Stimulated activated CD4-positive, alpha-beta T cell treated with anti-CD3 and anti-CD28 coated beads, TNF-alpha, amount 100 ng/mL, for 24 hours (primary cell): ENCODE measurements around the gene CSMD2.

ENCODE experiments used
- DNase-seq, 3 experiments: peaks; one replicate each; pipeline ENCODE4 v3.0.0-alpha.2; 2020; ENCODE audit warnings: low read depth in 3 of 3

CSMD2 gene

DNA sequence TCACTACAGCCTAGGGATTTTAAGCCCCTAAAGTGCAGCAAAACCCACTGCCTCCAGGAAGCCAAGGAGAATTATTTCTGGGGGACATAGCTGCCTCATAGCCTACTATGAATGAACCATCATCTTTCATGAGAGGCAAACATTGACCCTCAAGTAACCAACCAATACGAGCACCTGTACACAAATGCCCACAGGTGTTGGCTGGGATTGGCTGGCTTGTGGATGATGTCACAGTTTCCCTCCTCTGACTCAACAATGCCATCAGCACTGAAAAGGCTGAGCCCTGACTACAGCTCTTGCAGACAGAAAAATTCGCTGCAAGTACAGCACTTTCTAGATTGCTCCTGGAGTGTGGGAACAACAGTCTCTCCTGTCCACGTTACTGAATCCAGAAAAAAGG, 301.3 kb downstream of the CSMD2 start, which contains the start of gene HMGB4:
HMGB4 (plus strand) TSS at position 301 of the 400 bp plus-strand sequence. CDS start 113 bp downstream, outside the sequence.
- DNase-seq = no peak

DNA sequence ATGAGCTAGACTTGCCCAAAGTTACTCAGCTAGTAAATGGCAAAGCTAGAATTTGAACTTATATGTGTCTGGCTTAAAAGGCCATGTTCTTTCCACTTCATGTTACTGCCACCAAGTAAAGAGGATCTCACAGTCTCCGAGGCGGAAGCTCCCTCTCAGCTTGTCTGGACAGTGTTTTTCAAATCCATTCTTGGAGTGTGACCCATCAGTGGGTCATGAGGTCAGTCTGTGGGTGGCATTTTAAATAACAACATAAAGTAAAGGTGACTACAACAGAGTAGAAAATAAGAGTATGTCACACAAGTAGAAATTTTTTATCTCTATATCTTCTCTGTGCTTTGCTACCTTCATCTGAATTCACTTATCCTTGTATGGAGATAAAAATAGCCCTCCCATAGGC, 304.4 kb downstream of the CSMD2 start:
- DNase-seq = no peak

DNA sequence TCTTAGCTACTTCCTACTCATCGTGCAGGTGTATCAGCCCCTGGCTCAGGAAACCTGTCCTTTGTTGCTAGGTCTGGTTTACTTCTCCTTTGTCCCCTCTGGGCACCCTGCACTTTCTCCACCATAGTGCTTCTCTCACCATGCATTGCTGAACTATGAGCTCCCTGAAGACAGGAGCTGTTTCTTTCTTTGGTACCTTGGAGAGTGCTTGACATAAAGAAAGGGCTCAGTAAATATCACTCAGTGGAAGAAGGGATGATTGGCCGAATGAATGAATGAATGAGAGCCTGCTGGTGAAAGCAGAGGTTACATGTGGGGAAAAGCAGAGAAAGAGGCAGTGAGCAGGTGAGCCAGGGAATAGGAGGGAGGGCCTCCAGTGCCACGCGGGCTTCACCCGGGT, 310.9 kb downstream of the CSMD2 start:
- DNase-seq = no peak

DNA sequence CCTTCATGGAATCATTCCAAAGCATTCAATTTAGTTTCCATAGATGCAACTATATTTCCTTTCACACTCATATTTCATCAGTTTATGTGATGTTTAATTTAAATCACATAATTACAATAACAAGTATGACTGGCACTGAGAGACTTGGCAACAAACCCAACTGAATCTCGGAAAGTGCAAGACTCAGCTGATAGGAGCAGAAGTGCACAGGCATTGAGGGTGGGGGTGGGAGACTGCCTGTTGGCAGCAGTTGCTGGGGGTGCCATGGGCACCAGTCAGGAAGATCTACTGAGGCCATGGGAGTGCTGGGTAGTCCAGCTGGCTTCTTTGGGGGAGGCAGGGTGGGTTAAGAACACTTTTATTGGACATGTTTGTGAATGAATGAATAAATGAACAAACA, 311.6 kb downstream of the CSMD2 start:
- DNase-seq = no peak

DNA sequence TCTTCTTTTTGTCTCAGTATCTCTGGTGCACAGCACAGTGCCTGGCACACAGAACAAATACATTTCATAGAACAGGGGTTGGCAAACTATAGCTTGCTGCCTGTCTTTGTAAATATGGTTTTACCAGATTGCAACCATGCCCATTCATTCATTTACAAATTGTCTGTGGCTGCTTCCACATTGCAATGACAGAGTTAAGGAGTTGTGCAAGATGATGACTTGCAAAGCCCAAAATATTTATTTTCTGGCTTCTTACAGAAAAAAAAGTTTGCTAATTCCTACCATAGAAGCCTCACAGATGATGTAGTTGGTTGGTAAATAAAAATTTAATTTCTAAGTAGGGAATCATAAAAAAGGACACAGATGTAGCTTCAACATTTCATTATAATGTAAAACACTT, 312.3 kb downstream of the CSMD2 start:
- no peak for DNase-seq

DNA sequence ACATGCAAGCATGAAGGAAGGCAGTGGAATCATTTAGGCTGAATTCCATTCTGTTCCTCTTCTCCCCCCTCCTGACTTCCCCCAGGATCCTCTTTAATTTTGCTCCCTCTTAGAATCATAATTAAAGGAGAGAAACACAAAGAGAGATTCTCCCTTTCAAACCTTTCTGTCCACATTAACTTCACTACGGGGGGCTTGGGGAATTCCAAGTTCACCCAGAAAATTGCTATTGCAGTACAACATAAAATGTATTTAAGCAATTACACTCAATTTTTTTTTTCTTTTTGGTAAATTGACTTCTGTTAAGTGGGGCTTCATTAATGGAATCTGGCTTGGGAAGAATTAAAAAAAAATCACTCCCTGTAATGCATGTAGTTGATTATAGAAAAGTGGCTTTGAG, 314.5 kb downstream of the CSMD2 start:
- DNase-seq = no peak

DNA sequence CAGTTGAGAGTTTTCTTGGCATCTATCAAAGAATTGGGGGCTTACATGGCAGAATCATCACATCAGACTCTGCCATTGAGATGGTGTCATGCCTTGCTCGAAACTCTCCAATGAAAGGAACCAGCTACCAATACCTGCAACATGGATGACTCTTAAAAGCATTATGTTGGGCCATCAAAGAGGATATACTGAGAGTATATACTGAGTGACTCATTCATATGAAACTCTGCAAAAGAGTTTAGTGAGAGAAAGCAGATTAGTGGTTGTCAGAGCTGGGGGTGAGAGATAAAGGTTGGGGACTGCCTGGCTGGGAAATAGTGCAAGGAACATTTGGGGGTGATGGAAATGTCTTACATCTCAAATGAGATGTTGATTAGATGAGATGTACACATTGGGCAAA, 315.8 kb downstream of the CSMD2 start:
- DNase-seq = no peak

DNA sequence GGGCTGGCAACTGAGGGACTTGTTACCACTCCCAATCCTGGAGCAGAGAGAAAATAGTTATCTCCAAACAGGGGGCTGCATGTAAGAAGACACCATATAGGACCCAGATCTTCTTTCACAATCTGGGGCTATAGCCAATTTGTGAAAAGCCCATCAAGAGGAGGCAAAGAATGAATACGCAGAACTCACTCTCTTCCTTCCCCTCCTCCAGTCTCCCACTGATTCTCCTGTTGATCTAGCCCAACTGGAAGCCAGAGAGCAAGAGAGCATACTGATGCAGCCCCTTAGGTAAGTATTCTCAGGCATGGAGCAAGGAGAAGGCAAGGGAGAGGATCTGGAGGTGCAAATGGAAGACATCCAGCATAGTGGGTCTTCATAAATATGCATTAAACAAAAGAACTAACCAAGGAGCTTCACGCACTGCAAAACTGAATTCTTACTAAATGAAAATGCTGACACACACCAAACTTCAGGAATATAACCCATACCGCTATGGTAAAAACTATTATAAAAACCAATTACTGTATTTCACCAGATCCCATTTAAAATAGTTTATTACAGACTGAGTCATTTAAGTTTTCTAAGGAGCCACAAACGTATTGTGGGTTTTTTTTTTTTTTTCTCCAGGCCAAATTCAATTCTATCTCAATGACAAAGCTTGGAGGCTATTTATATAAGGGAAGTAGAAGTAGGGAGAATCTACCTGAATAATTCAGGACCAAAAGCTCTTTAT, 316.7 kb downstream of the CSMD2 start:
- DNase-seq = no peak

DNA sequence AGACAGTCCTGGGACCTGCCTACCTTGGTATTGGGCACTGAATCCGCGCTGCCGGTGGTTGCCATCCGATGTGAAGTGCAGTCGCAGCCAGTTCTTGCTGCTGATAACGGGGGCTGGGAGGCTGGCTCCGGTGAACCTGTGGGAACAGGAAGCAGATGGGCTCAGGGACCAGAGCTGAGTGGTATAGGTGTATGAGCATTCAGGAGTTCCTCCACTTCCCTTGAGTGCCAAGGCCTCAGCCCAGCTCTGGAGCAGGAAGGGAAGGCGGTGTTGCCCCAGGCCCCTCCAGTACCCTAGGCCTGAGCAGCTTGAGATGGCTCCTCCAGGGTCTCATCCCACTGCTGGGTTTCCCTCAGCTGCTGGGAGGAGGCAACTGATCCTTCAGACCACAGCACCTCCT, 318.2 kb downstream of the CSMD2 start:
- no peak for DNase-seq

DNA sequence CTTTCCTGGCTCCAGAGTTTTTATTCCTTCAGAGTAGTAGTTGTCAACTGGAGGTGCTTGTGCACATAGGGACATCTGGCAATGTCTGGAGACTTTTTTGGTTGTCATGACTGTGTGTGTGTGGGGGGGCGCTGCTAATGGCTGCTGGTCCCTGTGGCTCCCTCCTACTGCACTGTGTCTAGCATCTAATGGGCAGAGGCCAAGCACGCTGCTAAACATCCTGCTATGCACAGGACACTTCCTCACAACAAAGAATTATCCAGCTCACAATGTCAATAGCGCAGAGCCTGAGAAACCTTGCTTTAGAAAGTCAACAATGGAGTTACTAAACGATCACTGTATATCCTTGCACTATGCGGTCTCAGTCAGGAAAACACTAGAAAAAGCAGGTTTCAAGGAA, 320.9 kb downstream of the CSMD2 start:
- DNase-seq = no peak

DNA sequence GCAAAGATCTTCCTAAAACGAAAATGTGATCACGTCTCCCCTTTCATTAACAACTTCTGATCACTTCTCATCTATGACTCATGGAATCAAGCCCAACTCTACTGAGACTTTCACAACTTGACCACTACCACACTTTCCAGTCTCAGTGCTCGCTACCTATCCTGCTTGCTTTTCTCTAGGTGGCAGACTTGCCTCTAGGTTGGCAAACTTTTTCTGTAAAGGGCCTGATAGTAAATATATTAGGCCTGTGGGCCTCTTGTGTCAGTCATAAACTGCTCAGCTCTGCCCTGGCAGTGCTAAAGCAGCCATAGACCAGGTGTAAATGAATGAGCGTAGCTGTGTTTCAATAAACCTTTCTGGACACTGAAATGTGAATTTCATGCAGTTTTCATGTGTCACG, 322.7 kb downstream of the CSMD2 start:
- DNase-seq = no peak

DNA sequence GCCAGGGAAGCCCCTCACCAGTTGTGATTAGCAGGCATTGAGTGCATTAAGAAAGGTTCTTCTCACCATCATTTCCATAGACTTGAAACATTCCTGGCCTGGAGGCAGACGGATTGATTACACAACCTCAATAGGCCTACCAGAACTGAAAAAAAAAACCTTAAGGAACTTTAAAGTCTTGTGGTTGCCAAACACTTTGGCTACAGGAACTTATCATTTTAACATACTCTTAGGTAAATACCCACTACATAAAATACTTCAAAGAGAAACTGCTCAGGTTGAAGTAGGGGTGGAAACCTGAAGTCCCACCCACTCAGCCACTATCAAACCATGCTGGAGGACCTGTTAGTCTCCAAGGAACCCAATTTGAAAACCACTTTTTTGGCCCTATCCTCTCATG, 323.5 kb downstream of the CSMD2 start:
- no peak for DNase-seq

DNA sequence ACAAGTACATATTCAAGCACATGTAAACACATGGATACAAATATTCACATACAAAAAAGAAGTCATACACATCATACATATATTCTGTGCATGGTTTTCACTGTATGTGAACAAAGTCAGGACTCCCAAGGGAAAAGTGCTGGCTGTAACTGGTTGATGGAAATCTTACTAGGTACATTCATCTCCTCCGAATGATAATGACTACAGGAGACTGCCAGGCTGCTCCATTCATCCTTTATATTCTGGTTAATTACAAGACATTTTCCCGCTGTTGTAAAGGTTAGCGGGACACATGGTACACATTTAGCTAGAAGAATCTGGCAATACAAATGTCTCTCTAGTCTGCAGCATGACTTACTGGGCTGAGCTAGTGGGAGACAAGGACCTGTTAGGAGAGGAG, 327.4 kb downstream of the CSMD2 start:
- no peak for DNase-seq

DNA sequence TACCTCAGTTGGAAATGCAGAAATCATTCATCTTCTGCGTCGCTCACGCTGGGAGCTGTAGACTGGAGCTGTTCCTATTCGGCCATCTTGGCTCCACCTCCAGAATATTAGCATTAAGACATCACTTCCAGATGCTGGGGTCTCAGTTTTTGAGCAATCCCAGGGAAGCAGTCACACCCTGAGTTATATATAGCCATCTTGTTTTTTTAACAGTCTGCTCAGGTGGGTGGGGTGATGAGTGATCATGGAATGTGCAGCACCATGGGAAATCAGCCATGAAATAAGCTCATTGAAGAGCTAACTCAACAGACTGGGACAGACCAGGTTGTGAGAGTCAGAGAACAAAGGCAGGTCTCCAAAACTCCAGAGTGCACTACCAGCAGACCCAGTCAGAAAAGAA, 328.1 kb downstream of the CSMD2 start:
- no peak for DNase-seq

DNA sequence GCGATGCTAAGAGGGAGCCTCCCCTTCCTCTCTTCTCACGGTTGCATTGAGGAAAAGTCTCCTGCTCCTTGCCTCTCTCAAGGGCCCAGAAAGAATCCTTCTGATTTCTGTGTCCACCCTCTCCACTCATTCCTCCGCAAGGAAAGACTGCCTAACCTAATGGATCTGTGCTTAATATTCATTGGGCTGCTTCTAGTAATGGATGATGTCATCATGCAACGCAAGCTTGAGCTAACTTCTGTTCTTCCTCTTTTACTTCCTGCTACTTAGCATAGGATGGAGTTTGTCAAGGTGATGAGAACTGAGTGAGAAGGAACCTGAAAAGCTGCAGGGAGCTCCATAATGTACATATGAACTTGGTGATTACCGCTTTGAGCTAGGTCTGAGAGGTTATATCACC, 336.4 kb downstream of the CSMD2 start:
- DNase-seq = no peak

DNA sequence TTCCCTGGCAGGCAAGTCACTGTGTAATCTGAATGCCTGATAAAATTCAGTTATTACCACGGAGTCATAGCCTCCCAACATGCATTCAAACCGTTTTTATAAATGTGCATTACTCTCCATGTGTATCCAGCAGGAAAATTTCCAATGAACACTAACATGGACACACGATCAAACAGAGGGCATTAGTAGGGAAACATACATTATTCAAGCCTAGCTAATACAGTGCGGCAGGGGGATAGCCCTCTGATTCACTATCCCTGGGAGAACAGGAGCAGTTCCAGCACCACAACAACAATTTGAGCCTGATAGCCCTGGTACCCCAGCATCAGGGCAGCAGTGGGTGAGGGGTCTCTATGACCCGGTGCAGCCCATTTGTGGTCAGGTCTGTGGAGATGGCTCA, 337.0 kb downstream of the CSMD2 start:
- DNase-seq = no peak

DNA sequence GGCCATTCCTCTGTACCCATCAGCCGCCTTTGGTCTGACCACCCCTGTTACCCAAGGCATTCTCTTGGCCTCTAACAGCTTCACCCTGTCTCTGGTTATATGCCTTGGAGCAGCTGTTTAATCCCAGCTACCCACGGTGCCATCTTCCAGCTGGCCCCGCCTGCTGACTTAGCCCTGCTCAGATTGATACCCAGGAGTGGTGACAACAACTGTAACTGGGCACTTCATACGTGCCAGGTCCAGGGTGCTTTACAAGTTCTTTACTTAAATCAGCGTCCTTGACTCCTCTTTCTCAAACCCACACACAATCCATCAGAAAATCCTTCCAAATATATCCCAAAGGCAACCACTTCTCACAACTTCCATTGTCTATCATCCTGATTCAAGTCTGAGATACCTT, 338.3 kb downstream of the CSMD2 start:
- DNase-seq = no peak

DNA sequence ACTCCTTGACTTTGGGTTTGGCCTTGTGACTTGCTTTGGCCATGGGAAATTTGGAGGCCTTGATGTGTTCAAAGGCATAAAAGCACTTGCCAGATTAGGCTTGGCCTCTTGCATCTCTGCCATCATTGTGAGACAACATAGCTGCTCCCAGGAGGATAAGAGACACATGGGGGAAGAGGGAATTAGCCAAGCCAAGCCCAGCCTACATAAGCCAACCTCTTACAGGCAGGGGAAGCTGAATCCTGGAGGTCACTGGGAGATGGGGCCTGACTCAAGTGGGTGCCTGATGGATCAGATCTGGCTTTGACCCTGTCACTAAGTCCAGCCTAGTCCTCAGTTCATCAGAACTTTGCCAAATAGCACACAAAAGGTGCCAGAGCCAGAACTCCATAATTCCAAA, 338.7 kb downstream of the CSMD2 start:
- no peak for DNase-seq

DNA sequence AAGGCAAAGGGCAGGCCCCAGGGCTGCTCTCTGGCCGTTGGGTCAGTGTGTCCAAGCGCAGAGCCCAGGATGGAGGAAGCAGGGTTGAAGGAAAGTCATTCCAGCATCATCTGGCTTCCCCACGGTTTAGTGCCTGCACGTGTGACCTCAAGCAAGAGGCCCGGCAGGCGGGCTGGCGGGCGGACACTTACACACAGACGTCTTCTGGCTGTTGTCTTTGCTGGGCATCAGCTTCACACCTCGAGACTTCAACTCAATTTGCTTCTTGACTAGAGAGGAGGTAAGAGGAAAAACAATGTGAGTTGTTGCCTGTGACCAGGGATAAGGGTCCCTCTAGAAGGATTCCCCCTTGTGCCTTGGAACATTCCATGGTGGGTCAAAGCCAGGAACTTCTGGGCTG, 339.5 kb downstream of the CSMD2 start:
- no peak for DNase-seq

DNA sequence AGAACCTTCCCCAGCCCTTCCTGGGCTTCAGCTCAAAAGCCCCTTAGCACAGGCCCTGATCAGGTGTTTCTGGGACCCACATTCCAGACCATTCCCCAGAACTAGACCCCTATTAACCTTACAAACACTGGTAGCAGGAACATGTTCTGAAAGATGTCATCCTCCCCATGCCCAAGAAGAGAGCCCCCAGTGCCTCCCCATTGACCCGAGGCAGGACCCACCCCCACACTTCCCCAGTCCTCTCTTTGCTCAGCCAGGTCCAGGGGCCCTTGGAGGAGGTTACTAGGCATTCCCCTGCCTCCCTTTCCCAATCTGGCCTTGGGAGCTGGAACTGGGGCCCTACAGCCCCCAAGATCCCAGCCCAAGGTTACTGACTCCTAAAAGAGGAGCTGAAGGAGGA, 340.1 kb downstream of the CSMD2 start:
- DNase-seq = no peak

DNA sequence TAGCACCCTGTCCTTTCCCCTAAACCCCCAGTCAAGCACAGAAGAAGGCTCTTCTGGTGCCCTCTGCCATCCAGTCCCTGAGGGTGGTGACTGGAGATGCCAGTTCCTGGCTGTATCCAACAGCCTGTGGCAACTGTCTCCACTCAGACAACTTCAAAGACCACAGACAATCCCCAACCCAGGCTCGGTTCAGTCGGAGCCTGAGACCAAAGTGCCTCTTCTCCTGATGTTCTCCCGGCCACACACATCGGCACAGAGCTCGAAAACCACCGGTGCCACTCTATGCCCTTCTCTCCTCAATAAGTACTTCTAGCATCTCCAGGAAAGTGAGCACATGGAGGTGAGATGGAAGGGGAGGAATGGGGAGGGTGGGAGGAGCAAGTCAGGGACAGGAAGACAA, 340.7 kb downstream of the CSMD2 start:
- DNase-seq = no peak

DNA sequence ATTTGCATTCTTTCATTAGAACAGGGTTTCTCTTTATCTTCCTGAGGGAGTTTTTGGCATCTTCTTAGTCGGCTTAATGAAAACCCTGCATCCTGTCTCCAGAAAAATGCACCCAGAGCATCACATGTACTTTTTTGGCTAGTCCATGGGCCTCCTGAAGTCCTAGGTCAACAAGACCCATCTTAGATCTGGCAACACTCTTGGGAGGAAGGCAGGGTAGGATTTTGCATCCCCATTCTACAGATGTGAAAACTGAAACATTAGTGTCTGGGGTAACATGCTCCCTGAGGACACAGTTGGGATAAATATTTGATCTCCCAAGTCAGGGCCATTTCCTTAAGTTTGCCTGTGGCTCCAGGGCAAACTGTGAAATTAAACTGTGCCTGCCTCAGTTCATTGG, 341.2 kb downstream of the CSMD2 start:
- no peak for DNase-seq

DNA sequence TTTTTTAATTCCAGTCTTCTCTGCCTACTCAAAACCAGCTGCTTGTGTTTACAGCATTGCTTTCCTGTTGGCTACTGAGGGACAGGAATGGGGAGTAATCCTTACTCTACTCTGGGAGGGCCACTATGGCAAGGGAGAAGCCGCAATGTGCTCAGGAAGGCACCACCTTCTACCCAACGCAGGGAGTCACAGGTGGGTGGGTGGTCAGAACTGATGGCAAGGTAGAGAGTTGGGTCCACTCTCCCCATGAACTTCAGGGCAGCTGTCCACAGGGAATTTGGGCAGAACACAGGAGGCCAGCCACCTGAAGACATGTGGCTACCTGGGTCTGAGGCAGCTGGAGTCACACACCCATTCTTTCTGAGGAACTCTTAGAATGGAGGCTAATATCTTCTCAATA, 341.6 kb downstream of the CSMD2 start:
- no peak for DNase-seq

DNA sequence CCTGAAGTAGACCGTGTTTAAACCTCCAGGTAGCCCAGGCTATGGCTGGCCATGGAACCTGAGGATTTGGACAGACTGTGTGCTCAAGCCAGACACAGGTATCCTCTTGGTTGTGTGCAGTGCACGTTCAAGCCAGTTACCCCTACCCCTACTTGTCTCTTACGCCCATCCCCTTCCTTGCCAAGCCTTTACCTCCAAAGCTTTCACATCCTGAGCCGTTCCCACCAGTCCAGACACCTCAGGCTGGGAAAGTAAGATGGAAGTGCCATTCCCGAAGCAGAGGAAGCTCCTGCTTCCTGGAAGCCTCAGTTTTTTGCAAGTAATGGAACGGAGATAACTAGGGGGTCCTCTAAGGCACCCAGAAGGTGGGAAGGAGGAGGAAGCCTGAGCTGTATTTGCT, 342.6 kb downstream of the CSMD2 start:
- DNase-seq = no peak
